Neuronal stem cell (in vitro differentiated cells): ENCODE measurements around the gene RFX1.
A peak's percentile ranks its signal among the peaks of the same experiment; 100 is the strongest.
"Not testable (repeated sequence)": the region's sequence is repeated elsewhere in the genome, so short reads cannot be mapped to it uniquely, and the experiment has no call there.

Experiments
- DNase-seq: peaks from one replicate; pipeline ENCODE4 v3.0.0-alpha.2; 2013; ENCODE audit warnings: low spot score
- H2AFZ ChIP-seq: one replicate; pipeline ENCODE4 v1.6.1; 2013; ENCODE audit warnings: mild to moderate bottlenecking, low read length, inconsistent platforms
- H2AK5ac ChIP-seq: 2 replicates; pipeline ENCODE4 v1.6.1; 2013; ENCODE audit warnings: low read depth, mild to moderate bottlenecking, inconsistent platforms, low read length, moderate library complexity, mixed read lengths
- H2BK120ac ChIP-seq: 2 replicates; pipeline ENCODE4 v1.6.1; 2013; ENCODE audit warnings: low read depth, mild to moderate bottlenecking, inconsistent platforms, low read length, moderate library complexity, mixed read lengths
- H2BK12ac ChIP-seq: one replicate; pipeline ENCODE4 v1.6.1; 2013; ENCODE audit warnings: low read length, inconsistent platforms
- H2BK15ac ChIP-seq: 2 replicates; pipeline ENCODE4 v1.6.1; 2013; ENCODE audit warnings: mild to moderate bottlenecking, low read length, inconsistent platforms, mixed read lengths
- H2BK5ac ChIP-seq: one replicate; pipeline ENCODE4 v1.6.1; 2013; ENCODE audit warnings: inconsistent platforms, mild to moderate bottlenecking, low read length, moderate library complexity
- H3K14ac ChIP-seq: one replicate; pipeline ENCODE4 v1.6.1; 2013; ENCODE audit warnings: low read length, inconsistent platforms
- H3K18ac ChIP-seq: 2 replicates; pipeline ENCODE4 v1.6.1; 2013; ENCODE audit warnings: low read length, inconsistent platforms
- H3K23ac ChIP-seq: 2 replicates; pipeline ENCODE4 v1.6.1; 2013; ENCODE audit warnings: low read depth, mild to moderate bottlenecking, mixed read lengths, low read length, inconsistent platforms; ENCODE audit not compliant: poor library complexity
- H3K27ac ChIP-seq: replicated peaks from 3 replicates; pipeline ENCODE4 v1.5.1; 2013; ENCODE audit warnings: low read length, inconsistent platforms
- H3K27me3 ChIP-seq, 3 experiments: 2 replicates each; pipeline ENCODE4 v1.6.1; 2013; ENCODE audit warnings: low read length in 3 of 3, mild to moderate bottlenecking in 2 of 3, inconsistent platforms in 1 of 3, low read depth in 1 of 3, mixed read lengths in 1 of 3, moderate library complexity in 1 of 3; ENCODE audit not compliant: control insufficient read depth in 3 of 3, insufficient read depth in 3 of 3
- H3K36me3 ChIP-seq, 2 donors: replicated peaks in 1 of 2; 2 replicates each; pipeline ENCODE4 v1.6.1; 2013; ENCODE audit warnings: low read length in 2 of 2; ENCODE audit not compliant: control insufficient read depth in 2 of 2, insufficient read depth in 2 of 2
- H3K4ac ChIP-seq: 2 replicates; pipeline ENCODE4 v1.6.1; 2013; ENCODE audit warnings: inconsistent platforms, mild to moderate bottlenecking, low read length, moderate library complexity
- H3K4me1 ChIP-seq, 2 donors: 1 replicate in 1 of 2; 2 replicates in 1 of 2; pipeline ENCODE4 v1.6.1; 2013; ENCODE audit warnings: low read length in 2 of 2, low read depth in 1 of 2; ENCODE audit not compliant: control insufficient read depth in 2 of 2, insufficient read depth in 1 of 2
- H3K4me2 ChIP-seq: one replicate; pipeline ENCODE4 v1.6.1; 2013; ENCODE audit warnings: mild to moderate bottlenecking, low read length, inconsistent platforms; ENCODE audit not compliant: insufficient read depth, poor library complexity, severe bottlenecking
- H3K4me3 ChIP-seq, 2 donors: 2 replicates each; pipeline ENCODE4 v1.5.1; 2013; ENCODE audit warnings: low read length in 2 of 2, mild to moderate bottlenecking in 2 of 2, inconsistent platforms in 1 of 2, moderate library complexity in 1 of 2
- H3K79me1 ChIP-seq: one replicate; pipeline ENCODE4 v1.6.1; 2013; ENCODE audit warnings: low read depth, mild to moderate bottlenecking, inconsistent platforms, low read length, moderate library complexity
- H3K9ac ChIP-seq: one replicate; pipeline ENCODE4 v1.6.1; 2013; ENCODE audit warnings: mild to moderate bottlenecking, low read depth, low read length, inconsistent platforms; ENCODE audit not compliant: poor library complexity
- H3K9me3 ChIP-seq, 2 donors: replicated peaks in 1 of 2; 2 replicates each; pipeline versions ENCODE3 to v1.6.1; 2013; ENCODE audit warnings: low read length in 2 of 2, mild to moderate bottlenecking in 2 of 2, inconsistent platforms in 1 of 2, low read depth in 1 of 2, mixed read lengths in 1 of 2, moderate library complexity in 1 of 2; ENCODE audit not compliant: control insufficient read depth in 2 of 2, insufficient read depth in 1 of 2
- H4K8ac ChIP-seq: one replicate; pipeline ENCODE4 v1.6.1; 2013; ENCODE audit warnings: low read depth, mild to moderate bottlenecking, inconsistent platforms, low read length, moderate library complexity
- H4K91ac ChIP-seq: one replicate; pipeline ENCODE4 v1.6.1; 2013; ENCODE audit warnings: low read length, low read depth, mild to moderate bottlenecking, inconsistent platforms; ENCODE audit not compliant: poor library complexity
- WGBS, 2 donors: extraction: QIAGEN DNeasy Blood & Tissue Kit; methylation state at CpG; one replicate each; pipeline ENCODE4 v1.1.7; 2013; ENCODE audit warnings: missing lambda C conversion rate in 2 of 2, mixed read lengths in 1 of 2; ENCODE audit not compliant: insufficient read length in 2 of 2, insufficient replicate concordance in 1 of 2; ENCODE audit errors: extremely low coverage in 2 of 2; 5-methylcytosine and 5-hydroxymethylcytosine counted together

Gene RFX1

GRCh38 chr19:13976446-13976845, 29.7 kb downstream of the RFX1 start:
- no peak for DNase-seq
- H2BK5ac ChIP-seq: no peak overlapping the region
- H2BK120ac ChIP-seq: no peak overlapping the region
- H3K36me3 ChIP-seq: peaks cover 20 to 26% of the 10 kb centered on the region in 2 donors
- peaks cover 0 to 1% of the 10 kb centered on the region in 2 donors for H3K9me3 ChIP-seq
- H3K4me3 ChIP-seq: no peak overlapping the region
- no peak overlapping the region for H2AK5ac ChIP-seq
- H3K4ac ChIP-seq: no peak overlapping the region
- peaks cover 0 to 10% of the 10 kb centered on the region in 2 donors for H3K4me1 ChIP-seq
- H4K91ac ChIP-seq: no peak overlapping the region
- H3K27ac ChIP-seq: no peak overlapping the region
- no peak overlapping the region for H2BK15ac ChIP-seq
- H3K9ac ChIP-seq: no peak overlapping the region
- no peak overlapping the region for H3K18ac ChIP-seq
- H2AFZ ChIP-seq: no peak overlapping the region
- no peaks in the 10 kb centered on the region for H3K27me3 ChIP-seq
- H3K14ac ChIP-seq: no peak overlapping the region
- H4K8ac ChIP-seq: no peak overlapping the region
- no peak overlapping the region for H3K4me2 ChIP-seq
- no peak overlapping the region for H3K23ac ChIP-seq
- H2BK12ac ChIP-seq: no peak overlapping the region
- peaks cover 8% of the 10 kb centered on the region for H3K79me1 ChIP-seq
- WGBS, 2 donors: no CpG with 5 or more reads among the region's 12 CpGs

- peaks cover 6% of the 10 kb centered on the region for H3K79me1 ChIP-seq
- no peak overlapping the region for H3K23ac ChIP-seq
- no peak overlapping the region for H3K14ac ChIP-seq
- H2BK15ac ChIP-seq: no peak overlapping the region
- no peak overlapping the region for H3K9ac ChIP-seq
- H3K4me3 ChIP-seq: no peak overlapping the region
- H3K4me2 ChIP-seq: no peak overlapping the region
- no peak overlapping the region for H4K91ac ChIP-seq
- H3K4me1 ChIP-seq: peaks cover 0 to 10% of the 10 kb centered on the region in 2 donors
- H2BK12ac ChIP-seq: no peak overlapping the region
- peaks cover 0 to 1% of the 10 kb centered on the region in 2 donors for H3K9me3 ChIP-seq
- no peak overlapping the region for H3K4ac ChIP-seq
- no peak overlapping the region for H2BK5ac ChIP-seq
- no peak overlapping the region for H2AK5ac ChIP-seq
- no peaks in the 10 kb centered on the region for H3K27me3 ChIP-seq
- peaks cover 22 to 27% of the 10 kb centered on the region in 2 donors for H3K36me3 ChIP-seq
- no peak overlapping the region for H2AFZ ChIP-seq
- H3K27ac ChIP-seq: no peak overlapping the region
- no peak for DNase-seq
- WGBS, 2 donors: no CpG with 5 or more reads among the region's 11 CpGs
- H3K18ac ChIP-seq: no peak overlapping the region
- no peak overlapping the region for H2BK120ac ChIP-seq
- H4K8ac ChIP-seq: no peak overlapping the region
Measured at GRCh38 chr19:13975870-13976269, 30.2 kb downstream of the RFX1 start.

DNA sequence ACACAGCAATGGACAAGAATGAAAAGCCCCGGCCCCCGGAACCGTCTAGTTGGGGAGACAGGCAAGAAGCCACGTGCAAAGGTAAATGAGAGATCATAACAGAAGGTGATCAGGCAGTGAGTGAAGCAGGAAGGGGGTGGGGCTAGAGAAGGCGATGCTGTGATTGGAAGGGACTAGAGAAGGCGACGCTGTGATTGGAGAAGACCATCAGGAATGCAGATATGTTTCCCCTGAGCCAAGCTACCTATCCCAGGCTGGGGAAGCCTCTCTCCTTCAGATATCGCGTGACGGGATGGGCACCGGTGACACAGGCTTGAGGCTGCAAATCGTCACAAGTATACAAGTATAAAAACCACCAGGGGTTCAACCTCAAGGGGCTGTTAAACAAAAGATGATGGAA, 32.0 kb downstream of the RFX1 start:
- H2BK12ac ChIP-seq: no peak overlapping the region
- WGBS, 2 donors: no CpG with 5 or more reads among the region's 12 CpGs
- H2BK120ac ChIP-seq: no peak overlapping the region

GRCh38 chr19:13973479-13973878, 32.6 kb downstream of the RFX1 start:
- H3K14ac ChIP-seq, H2AFZ ChIP-seq, H2BK12ac ChIP-seq, H3K4me1 ChIP-seq, H2BK15ac ChIP-seq, H3K27ac ChIP-seq, H3K9me3 ChIP-seq, H2AK5ac ChIP-seq, H3K27me3 ChIP-seq, H4K91ac ChIP-seq, H3K4ac ChIP-seq, H3K79me1 ChIP-seq, H3K23ac ChIP-seq, H3K18ac ChIP-seq, H4K8ac ChIP-seq, DNase-seq, H3K4me2 ChIP-seq, H2BK120ac ChIP-seq, H3K4me3 ChIP-seq, H2BK5ac ChIP-seq, H3K9ac ChIP-seq: not testable (repeated sequence)
- no CpG with 5 or more reads among the region's 3 CpGs for WGBS, 2 donors
- H3K36me3 ChIP-seq: peaks cover 33 to 35% of the 10 kb centered on the region in 2 donors

More for the DNA sequence above, 32.0 kb downstream of the RFX1 start:
- H2AK5ac ChIP-seq: no peak overlapping the region
- H2BK15ac ChIP-seq: no peak overlapping the region
- H2AFZ ChIP-seq: no peak overlapping the region
- no peak overlapping the region for H4K8ac ChIP-seq
- no peak overlapping the region for H3K18ac ChIP-seq
- peaks cover 4% of the 10 kb centered on the region for H3K79me1 ChIP-seq
- DNase-seq: peak; percentile 35
- H3K23ac ChIP-seq: no peak overlapping the region
- no peaks in the 10 kb centered on the region for H3K27me3 ChIP-seq
- H3K36me3 ChIP-seq: peaks cover 28 to 30% of the 10 kb centered on the region in 2 donors
- no peak overlapping the region for H3K4me2 ChIP-seq
- no peak overlapping the region for H3K27ac ChIP-seq
- no peak overlapping the region for H3K9ac ChIP-seq
- H3K4ac ChIP-seq: no peak overlapping the region
- H4K91ac ChIP-seq: no peak overlapping the region
- no peak overlapping the region for H3K14ac ChIP-seq
- H3K4me3 ChIP-seq: no peak overlapping the region
- peaks cover 0 to 4% of the 10 kb centered on the region in 2 donors for H3K4me1 ChIP-seq
- H2BK5ac ChIP-seq: no peak overlapping the region
- peaks cover 0 to 1% of the 10 kb centered on the region in 2 donors for H3K9me3 ChIP-seq
